Endothelial cell of umbilical vein (primary cell): Measurements from ENCODE around the gene MAPKAP1.

ENCODE experiments used
- CTCF ChIP-seq, 2 donors: IDR thresholded peaks; 1 replicate in 1 of 2; 2 replicates in 1 of 2; pipeline ENCODE4 v1.5.1; 2011; ENCODE audit warnings: low read length in 2 of 2, mild to moderate bottlenecking in 2 of 2, moderate library complexity in 2 of 2, control low read depth in 1 of 2, inconsistent platforms in 1 of 2, low read depth in 1 of 2; ENCODE audit not compliant: insufficient read depth in 1 of 2; ENCODE audit errors: extremely low read depth in 1 of 2
- GATA2 ChIP-seq: IDR thresholded peaks from 2 replicates; pipeline ENCODE4 v1.7.0; 2011; ENCODE audit warnings: low read depth, mild to moderate bottlenecking, moderate library complexity, mixed read lengths, low read length; ENCODE audit not compliant: insufficient read length, insufficient read depth
- MYC ChIP-seq: IDR thresholded peaks from one replicate; pipeline ENCODE4 v1.6.1; 2011; ENCODE audit warnings: mild to moderate bottlenecking, low read depth, low read length
- POLR2AphosphoS5 ChIP-seq: IDR thresholded peaks from 2 replicates; pipeline ENCODE4 v1.6.1; 2012; ENCODE audit warnings: low read depth, mild to moderate bottlenecking, control low read depth, low read length, moderate library complexity; ENCODE audit not compliant: insufficient read depth

- TF ChIP-seq CTCF (IDR thresholded peaks at IDR 0.05; ENCODE audit: extremely low read depth in 1 of 2, insufficient read depth in 1 of 2, low read depth in 1 of 2, low read length in 2 of 2) (no peak), POLR2AphosphoS5 (no peak), GATA2 (no peak), MYC (no peak)
Measured at GRCh38 chr9:125589287-125589686, 117.7 kb downstream of the MAPKAP1 start.
